GM21619 (cell line): Measurements from ENCODE around the gene FSTL1.

Source experiments
- ATAC-seq: cut with Tn5 transposase; IDR thresholded peaks from one replicate; pipeline ENCODE4 v1.9.1; 2021; ENCODE audit not compliant: unreplicated experiment

The FSTL1 gene

GRCh38 chr3:120357807-120358206, 93.0 kb downstream of the FSTL1 start:
- no peak for ATAC-seq

- ATAC-seq = no peak
Measured at GRCh38 chr3:120355486-120355885, 95.3 kb downstream of the FSTL1 start.

- no peak for ATAC-seq
Measured at GRCh38 chr3:120353463-120353862, 97.3 kb downstream of the FSTL1 start.

- no peak for ATAC-seq
Measured at GRCh38 chr3:120352017-120352416, 98.8 kb downstream of the FSTL1 start.

GRCh38 chr3:120350401-120350941, 100.3 kb downstream of the FSTL1 start:
- ATAC-seq = no peak

GRCh38 chr3:120349855-120350125, 101.0 kb downstream of the FSTL1 start:
- ATAC-seq = no peak

GRCh38 chr3:120348991-120349854, 101.6 kb downstream of the FSTL1 start, which contains the start of gene LRRC58:
Gene LRRC58, minus strand, starts transcription at chr3:120349354. Its CDS starts 111 bp downstream, at chr3:120349243.
- ATAC-seq = peak; percentile 86

GRCh38 chr3:120348065-120348990, 102.5 kb downstream of the FSTL1 start:
- ATAC-seq = peak; percentile 42

- ATAC-seq = no peak
Measured at GRCh38 chr3:120344349-120344748, 106.4 kb downstream of the FSTL1 start.
